HG03571 (cell line): ENCODE data around the gene KIF5A.

Experiments
- ATAC-seq: cut with Tn5 transposase; IDR thresholded peaks from one replicate; pipeline ENCODE4 v1.9.1; 2021; ENCODE audit not compliant: unreplicated experiment

Gene KIF5A

DNA sequence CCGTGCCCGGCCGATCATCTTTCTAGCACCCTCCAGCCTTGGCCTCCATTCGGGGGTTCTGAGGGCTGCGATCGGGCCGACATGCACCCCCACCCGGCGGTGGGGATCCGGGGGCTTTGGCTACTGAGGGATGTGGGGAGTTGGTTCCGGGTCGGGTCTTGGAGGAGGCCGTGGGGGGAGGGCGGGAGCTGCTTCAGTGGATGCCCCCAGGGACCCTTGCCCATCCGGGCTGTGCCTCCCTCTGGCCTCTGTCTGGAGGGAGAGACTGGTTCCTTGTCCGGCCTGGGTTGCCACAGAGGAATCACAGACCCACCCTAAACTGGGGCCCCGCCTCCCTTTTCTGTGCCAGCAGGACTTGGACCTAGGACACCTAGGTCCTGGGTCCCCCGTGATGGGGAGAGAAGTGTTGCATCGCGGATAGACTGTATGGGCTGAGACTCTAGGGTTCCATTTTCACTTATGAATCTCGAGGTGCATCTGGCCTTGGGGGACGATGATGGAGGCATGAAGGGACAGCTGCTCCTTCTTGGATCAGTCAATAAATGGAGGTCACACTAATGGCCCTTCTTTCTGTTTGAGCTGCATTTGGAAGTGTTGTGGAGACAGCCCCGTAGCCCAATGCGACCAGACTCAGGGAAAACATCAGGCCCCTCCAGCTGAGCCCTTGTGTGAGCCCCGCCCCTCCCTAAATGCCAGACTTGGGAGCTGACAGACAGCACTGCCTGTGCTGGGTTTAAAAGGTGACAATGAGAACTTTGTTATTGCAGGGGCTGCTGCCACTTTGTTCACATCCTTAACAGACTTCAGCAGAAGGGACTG, 55.4 kb downstream of the KIF5A start:
- no peak for ATAC-seq

DNA sequence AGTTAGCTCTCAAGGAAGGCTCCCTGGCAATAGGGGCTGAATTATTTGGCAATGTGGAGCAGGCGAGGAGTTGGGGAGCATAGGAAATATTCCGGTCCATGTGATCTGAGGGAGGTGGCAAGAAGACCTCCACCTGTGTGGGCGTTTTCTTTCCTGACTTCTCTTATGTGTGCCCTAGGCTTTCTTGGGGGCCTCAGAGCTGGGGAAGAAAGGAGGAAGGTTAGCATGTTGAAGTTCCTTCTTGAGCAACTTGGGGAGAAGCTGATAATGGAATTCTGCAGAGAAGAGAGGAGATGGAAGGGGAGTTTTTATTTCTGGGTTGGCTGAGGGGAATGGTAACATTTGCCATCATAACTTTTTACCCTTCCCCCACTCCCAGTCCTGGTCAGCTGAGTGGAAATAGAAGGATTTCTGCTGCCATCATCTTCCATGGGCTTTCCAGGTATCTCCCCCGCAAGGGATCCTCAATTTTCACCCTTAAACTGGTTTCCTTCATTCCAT, 56.0 kb downstream of the KIF5A start:
- ATAC-seq, result no peak

DNA sequence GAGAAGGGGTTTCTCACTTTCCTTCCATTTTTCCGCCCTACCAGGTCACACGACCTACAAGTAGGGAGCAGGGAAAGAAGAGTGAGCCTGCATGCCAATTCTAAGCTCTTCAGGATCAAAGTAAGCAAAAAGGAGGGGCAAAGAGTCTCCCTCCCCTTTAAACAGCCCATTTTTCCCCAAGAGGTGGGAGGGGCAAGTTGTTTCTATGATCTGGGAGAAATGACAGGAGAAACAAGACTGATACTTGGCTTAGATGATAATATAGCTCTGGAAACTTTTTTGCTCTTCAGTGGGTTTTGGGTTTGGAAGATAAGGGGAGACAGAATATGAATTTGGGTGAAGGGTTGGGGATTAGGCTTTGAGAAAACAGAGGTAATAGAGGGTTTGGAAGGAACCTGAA, 56.6 kb downstream of the KIF5A start:
- ATAC-seq, result no peak

DNA sequence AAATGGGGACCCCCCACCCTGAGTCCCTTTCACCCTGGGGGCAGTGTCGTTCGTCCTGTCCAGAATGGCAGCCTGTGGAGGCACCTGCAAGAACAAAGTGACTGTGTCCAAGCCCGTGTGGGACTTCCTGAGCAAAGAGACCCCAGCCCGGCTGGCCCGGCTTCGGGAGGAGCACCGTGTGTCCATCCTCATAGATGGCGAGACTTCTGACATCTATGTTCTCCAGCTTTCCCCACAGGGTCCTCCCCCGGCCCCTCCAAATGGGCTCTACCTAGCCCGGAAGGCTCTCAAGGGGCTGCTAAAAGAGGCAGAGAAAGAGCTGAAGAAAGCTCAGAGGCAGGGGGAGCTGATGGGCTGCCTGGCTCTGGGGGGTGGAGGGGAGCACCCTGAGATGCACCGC, 57.0 kb downstream of the KIF5A start:
- no peak for ATAC-seq

DNA sequence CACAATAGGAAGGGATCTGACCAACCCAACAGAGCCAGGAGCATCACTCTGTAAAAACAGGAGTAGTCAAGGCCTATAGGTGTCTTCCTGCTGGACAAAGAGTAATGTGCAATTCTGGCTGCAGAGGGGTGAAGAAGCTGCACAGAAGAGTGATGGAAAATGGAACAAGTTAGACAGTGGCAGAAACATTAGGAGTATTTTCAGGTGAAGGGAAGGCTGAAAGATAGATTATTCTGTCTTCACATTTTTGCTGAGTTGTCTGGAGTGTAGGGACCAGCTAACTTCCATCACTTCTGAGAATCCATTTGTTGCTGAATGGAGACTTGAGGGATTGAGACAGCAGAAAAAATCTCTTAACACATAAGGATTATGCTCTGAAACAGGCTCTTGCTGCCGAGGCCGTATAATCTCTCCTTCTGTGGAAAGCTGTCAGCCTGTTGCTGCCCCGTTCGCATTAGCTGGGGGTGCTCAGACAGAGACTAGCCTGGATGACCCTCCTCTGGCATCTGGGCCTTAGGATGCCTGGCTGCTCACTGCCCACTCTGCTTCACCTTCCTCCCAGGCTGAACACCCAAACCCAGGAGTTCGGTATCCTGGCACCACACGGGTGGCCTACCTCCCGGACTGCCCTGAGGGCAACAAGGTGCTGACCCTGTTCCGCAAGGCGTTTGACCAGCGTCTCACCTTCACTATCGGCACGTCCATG, 58.3 kb downstream of the KIF5A start:
- ATAC-seq, result no peak

DNA sequence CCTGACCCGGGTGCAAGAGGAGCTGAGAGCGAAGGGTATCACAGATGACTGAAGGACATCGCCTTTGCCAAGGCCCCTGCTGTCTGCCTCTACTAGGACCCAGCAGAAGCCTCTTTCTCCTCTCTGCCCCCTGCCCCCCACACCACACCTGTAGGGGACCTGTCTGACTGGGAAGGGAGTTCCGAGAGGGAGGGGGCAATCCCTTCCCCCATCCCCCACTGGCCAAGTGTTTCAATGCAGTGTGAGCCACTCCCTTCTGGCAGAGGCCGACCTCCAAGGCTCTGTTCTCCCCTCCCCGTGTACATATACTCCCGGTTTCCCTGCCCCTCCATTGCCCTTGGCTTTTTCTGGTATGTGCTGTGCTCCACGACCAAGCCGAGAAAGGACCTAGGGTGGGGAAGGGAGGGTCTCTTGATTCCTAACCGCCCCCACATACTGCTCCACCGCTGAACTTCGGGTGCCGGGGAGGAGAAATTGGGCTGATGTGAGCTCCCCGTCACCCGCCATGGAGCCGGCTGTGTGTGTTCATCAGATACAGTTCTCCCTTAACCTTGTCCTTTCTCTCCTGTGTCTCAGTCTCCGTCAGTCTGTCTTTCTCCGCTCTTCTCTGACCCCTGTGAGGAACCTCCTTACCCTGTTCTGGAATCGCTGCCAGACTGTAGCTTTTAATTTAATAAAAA, 59.4 kb downstream of the KIF5A start:
- ATAC-seq, result no peak

DNA sequence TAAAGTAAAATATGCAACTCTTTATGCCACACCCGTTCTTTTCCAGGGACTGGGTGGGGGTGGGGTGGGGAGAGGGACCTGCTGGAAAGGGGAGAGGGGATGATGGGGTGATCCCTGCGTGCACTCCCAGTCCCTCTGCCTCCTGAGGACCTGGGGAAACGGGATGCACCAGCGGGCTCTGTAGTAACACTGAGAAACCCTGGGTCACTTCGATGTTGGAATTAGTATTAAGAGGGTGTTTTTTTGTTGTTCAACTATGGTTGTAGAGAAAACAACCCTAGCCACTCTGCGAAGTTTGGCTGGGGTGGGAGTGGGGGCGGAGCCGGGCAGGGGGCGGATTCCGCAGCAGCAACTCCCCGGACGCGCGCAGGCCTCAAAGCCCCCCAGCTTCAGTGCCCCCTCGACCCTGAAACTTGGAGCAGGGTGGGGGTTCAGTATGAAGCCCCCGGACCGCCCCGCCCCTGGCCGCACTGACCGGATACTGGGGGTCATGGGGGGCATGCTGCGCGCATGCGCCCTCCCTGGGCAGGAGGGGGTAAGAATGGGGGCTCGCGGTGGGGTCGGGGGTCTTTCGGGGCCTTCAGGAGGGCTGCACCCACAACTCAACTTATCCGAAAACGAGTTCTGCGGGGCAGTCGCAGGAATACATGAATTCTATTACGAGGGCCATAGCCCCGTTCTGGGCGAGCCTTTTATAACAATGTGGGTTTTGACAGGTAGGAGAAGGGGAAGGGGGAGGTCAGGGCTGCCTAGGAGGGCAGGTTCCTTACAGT, 60.1 kb downstream of the KIF5A start:
- no peak for ATAC-seq

DNA sequence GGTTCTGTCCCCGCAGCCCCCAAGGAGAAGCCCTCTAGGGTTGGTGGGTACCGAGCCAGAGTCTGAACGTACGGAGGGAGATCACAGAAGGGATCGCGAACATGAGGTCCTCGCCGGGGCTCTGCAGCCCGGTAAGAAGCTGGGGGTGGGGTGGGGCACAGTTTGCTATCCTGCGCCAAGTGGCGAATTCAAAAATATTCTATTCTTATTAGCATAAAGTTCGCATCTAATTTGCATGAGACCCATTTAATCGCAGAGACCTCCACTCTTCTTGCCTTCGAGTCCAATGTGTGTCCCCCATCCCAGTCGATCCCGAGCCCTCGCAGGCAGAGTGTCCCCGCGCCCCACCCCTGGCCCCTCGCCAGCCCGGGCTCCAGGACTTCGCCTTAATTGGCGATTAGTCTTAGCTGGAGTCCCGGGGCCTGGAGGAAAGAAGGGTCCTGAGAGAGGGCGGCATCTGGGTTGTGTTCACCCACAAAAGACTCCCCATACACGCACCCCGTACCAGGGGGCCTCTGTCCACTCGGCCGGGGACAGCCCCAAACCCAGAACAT, 60.8 kb downstream of the KIF5A start:
- no peak for ATAC-seq

DNA sequence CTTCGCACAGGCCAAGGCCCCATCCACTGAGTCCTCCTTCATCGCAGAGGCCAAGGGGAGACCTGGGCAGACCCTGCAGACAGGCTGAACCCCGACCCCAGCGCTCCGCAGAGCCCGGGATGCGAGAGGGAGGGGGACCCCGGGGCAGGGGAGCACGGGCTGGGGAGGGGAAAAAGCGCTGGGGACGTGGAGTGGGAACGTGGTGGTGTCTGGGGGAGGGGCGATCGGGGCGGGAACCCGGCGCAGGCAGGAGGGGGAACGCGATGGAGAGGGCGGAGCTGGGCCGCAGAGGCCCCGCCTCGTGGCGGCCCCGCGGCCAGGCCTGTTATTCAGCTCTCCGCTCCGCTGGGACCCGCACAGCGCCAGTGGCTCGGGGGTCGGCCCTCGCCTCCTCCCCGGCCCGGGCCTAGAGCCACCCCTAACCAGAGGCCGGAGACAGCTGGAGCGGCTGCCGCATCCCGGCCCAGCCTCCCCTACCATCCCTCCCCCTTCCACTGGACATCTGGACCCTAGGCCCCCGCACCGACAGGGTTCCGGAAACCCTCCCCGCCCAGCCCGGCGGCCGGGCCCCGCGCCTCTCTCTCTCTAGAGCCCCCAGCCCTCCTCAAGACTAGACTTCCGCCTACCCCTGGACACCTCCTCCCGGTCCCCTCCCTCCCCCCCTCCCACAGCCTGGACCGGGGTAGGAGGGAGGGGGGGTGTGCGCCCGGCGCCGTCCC, 61.4 kb downstream of the KIF5A start, which contains the start of gene ARHGEF25:
Gene ARHGEF25, plus strand, starts transcription at position 328 of the 719 bp plus-strand sequence. CDS start 460 bp downstream, outside the sequence.
- ATAC-seq, result no peak

DNA sequence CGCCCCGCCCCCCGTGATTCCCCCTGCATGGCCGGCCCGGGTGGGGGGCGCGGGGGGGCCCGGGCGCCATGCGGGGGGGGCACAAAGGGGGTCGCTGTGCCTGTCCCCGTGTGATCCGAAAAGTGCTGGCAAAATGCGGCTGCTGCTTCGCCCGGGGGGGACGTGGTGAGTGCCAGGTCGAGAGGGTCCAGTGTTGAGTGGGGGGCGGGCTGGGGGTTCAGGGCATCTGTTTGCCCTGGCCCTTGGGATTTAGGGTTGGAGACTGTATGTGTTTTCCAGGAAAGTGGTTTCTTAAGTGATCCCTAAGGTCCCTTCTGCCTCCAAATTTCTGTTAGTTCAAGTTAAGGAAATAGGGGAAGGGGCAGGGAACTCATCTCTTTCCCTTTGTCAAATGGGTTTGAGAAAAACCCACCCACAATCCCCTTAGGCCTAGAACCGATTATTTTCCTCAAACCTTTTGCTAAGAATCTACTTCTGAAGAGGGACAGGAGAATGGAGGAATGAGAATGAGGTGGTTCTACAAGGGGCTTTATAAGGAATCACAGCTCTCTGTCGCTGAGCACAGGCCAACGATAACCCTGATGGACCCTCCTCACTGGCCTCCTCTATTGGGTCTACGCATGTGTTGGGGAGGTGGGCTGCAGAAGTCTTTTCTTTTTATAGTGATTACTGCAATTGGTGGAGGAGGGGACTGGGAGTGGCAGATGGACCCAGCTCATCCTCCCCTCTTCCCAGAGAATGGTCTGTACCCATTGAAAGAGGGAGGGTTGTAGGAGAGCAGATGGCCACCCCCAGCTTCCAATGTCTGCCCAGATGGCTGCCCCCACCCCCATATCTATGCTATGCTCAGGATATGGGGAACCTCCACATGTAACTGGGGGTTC, 62.2 kb downstream of the KIF5A start:
- no peak for ATAC-seq

DNA sequence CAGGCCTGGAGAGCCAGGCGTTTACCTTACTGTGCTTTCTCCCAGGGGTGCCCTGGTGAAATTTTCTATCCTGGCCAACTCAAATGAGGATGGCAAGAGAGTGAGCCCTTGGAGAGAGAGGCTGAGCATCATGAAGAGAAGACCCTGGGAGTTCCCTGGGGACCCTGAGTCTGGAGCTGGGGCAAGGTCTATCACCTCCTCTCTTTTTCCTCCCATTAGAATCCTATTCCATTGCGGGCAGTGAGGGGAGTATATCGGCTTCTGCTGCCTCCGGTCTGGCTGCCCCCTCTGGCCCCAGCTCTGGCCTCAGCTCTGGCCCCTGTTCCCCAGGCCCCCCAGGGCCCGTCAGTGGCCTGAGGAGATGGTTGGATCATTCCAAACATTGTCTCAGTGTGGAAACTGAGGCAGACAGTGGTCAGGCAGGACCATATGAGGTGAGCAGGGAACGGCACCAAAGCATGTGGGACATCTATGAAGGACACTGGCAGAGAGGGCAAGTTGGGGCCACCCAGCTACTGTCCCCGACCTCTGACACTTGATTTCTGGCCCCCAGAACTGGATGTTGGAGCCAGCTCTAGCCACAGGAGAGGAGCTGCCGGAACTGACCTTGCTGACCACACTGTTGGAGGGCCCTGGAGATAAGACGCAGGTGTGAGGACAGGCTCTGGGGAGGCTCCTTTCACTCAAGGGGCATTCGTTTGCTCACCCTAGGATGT, 63.0 kb downstream of the KIF5A start:
- ATAC-seq, result no peak

DNA sequence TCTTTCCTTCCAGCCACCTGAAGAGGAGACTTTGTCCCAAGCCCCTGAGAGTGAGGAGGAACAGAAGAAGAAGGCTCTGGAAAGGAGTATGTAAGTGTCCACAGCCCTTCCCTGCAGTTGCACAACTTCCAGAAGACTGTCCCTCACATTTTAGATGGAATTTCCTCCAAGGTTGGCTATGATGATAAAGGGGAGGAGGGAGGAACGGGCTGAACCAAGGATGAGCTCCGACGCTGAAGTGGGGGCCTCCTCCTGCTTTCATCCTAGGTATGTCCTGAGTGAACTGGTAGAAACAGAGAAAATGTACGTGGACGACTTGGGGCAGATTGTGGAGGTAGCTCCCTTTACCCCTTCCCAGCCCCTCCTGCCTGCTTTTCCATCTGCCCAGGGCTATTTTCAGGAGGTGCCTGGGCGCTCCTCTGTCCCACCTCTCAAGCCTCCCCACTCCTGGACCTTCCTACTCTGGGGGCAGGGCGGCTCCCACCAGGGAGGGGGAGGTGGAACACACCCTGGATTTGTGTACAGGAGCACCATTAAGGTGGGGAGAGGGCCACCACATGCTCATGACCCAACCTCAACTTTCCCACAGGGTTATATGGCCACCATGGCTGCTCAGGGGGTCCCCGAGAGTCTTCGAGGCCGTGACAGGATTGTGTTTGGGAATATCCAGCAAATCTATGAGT, 63.7 kb downstream of the KIF5A start:
- ATAC-seq, result no peak

DNA sequence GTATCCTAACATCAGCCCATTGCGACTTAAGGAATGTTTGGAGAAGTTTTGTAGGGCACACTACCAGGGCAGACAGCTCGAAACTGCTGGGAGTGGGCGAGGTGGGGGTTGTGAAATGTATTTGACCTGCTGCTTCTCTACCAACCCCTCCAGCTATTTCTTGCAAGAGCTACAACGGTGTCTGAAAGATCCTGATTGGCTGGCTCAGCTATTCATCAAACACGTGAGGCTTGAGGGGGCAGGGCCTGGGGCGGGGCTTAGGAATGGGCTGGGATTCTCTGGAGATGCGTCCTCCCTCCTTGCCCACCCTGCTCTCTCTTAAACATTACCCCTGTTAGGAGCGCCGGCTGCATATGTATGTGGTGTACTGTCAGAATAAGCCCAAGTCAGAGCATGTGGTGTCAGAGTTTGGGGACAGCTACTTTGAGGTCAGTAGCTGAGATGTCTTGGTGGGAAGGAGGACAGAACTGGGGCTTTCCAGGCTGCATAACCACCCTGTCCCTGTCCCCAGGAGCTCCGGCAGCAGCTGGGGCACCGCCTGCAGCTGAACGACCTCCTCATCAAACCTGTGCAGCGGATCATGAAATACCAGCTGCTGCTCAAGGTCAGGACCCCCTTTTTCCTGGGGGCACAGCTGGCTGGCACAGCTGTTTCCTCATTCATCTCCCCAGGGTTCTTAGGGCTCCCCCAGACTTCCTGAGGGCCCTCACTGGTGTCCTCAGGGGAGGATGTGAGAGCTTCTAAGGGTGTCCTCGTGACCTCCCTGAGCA, 64.5 kb downstream of the KIF5A start:
- peak; percentile 46 for ATAC-seq

DNA sequence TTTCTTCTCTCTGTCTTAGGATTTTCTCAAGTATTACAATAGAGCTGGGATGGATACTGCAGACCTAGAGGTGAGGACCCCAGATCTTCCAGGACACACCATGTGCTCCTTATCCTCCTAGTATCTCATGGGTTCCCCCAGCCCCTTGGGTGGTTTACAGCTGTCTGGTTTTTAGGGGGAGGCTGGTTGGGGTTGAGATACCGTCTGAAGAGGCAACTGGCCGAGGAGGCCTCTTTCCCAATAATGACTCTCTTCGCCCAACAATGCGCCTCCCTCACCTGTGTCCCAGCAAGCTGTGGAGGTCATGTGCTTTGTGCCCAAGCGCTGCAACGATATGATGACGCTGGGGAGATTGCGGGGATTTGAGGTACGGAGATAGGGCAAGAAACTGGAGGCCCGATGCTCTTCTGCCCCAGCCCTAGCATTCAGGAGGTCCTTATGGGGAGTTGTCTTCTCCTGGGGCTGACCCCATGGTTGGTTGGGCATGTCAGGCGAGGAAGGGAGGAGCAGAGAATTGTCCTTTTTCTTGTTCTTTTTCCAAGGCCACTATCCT, 65.2 kb downstream of the KIF5A start:
- ATAC-seq, result no peak

DNA sequence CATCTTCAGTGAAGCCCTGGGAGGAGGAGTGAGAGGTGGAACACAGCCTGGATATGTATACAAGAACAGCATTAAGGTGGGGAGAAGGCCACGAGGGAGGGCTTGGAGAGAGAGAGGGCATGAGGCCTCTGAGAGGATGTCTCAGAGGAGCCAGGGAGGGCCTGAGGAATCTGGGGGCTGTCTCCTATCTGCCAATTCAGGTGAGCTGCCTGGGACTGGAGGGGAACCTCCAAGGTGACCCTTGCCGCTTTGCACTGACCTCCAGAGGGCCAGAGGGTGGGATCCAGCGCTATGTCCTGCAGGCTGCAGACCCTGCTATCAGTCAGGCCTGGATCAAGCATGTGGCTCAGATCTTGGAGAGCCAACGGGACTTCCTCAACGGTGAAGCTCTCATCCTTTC, 65.8 kb downstream of the KIF5A start:
- no peak for ATAC-seq

DNA sequence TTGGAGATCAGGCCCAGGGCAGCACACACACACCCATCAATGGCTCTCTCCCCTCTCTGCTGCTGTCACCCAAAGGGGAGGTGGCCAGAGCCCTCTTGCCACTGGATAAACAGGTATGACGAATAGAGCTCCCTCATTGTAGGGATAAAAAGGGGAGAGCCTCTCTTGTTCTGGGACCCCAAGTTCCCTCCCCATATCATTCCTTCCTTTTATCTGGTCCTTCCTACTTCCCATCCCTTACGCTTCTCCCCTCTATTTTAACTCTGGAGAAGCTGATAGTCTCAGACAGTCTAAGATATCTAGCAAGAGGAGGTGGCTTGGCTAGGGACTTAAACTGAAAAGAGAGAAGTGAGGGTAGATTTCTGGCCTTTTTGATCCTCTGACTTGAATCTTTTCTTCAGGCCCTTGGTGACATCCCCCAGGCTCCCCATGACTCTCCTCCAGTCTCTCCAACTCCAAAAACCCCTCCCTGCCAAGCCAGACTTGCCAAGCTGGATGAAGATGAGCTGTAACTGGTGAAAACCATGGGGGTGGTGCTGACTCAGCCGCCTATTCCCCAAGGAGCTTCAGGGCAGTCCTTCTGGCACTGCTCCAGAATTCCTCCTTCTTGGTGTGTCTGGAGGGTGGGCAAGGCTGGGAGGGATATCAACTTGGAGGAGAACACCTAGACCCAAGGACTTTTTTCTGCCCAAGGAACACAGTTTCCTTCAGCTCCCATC, 66.7 kb downstream of the KIF5A start:
- no peak for ATAC-seq
